ENCODE data around the gene SCN3B.

Gene SCN3B

GRCh38 chr11:123653827-123654565 is 428 bp downstream of the SCN3B start:
- DNase-seq: peak; percentile 33

- no peak for DNase-seq
Observed at GRCh38 chr11:123653483-123653826, 969 bp downstream of the SCN3B start.

GRCh38 chr11:123652599-123652998 is 1.8 kb downstream of the SCN3B start:
- DNase-seq: no peak

- no peak for DNase-seq
Observed at GRCh38 chr11:123650901-123651300, 3.5 kb downstream of the SCN3B start.

- no peak for DNase-seq
Observed at GRCh38 chr11:123645286-123645975, 9.0 kb downstream of the SCN3B start.

- DNase-seq: no peak
Observed at GRCh38 chr11:123642435-123642834, 12.0 kb downstream of the SCN3B start.

- DNase-seq: no peak
Observed at GRCh38 chr11:123641495-123641840, 13.0 kb downstream of the SCN3B start.

- peak; percentile 51 for DNase-seq
Observed at GRCh38 chr11:123640677-123641494, 13.5 kb downstream of the SCN3B start.

GRCh38 chr11:123640029-123640428 is 14.4 kb downstream of the SCN3B start:
- DNase-seq: no peak

- no peak for DNase-seq
Observed at GRCh38 chr11:123630126-123630608, 24.3 kb downstream of the SCN3B start.

GRCh38 chr11:123628936-123629683 is 25.3 kb downstream of the SCN3B start:
- DNase-seq: no peak

GRCh38 chr11:123624974-123625373 is 29.4 kb downstream of the SCN3B start:
- DNase-seq: no peak

- DNase-seq: no peak
Observed at GRCh38 chr11:123622576-123622975, 31.8 kb downstream of the SCN3B start.

GRCh38 chr11:123616505-123617198 is 37.8 kb downstream of the SCN3B start:
- DNase-seq: no peak

- no peak for DNase-seq
Observed at GRCh38 chr11:123611698-123612097, 42.7 kb downstream of the SCN3B start.

- no peak for DNase-seq
Observed at GRCh38 chr11:123608945-123609344, 45.5 kb downstream of the SCN3B start.

- no peak for DNase-seq
Observed at GRCh38 chr11:123608371-123608770, 46.1 kb downstream of the SCN3B start.

- DNase-seq: no peak
Observed at GRCh38 chr11:123607781-123608180, 46.6 kb downstream of the SCN3B start.

GRCh38 chr11:123603666-123604065 is 50.8 kb downstream of the SCN3B start:
- DNase-seq: no peak

- DNase-seq: no peak
Observed at GRCh38 chr11:123601743-123602142, 52.7 kb downstream of the SCN3B start.

- DNase-seq: no peak
Observed at GRCh38 chr11:123601136-123601535, 53.3 kb downstream of the SCN3B start.

GRCh38 chr11:123597859-123598258 is 56.6 kb downstream of the SCN3B start:
- DNase-seq: no peak

Measured in activated naive CD4-positive, alpha-beta T cell treated with anti-CD3 and anti-CD28 coated beads, Interleukin-2, amount 50 U/mL, for 16 hours (primary cell).